Measurements from ENCODE around the gene STX1B.
"Not testable (repeated sequence)": the region's sequence is repeated elsewhere in the genome, so short reads cannot be mapped to it uniquely, and the experiment has no call there.

Gene STX1B

GRCh38 chr16:31010585-31011325, at the start of gene STX1B:
Gene STX1B (minus strand): TSS chr16:31010638. CDS start chr16:31010396, 242 bp downstream.
- no peak for DNase-seq

- DNase-seq: no peak
Observed at GRCh38 chr16:31055613-31056012, 45.2 kb upstream of the STX1B start.

GRCh38 chr16:31052114-31052513, 41.7 kb upstream of the STX1B start:
- peak; percentile 95 for DNase-seq

GRCh38 chr16:31050280-31051030, 40.0 kb upstream of the STX1B start:
- DNase-seq: no peak

GRCh38 chr16:31043898-31044481, 33.6 kb upstream of the STX1B start:
- no peak for DNase-seq

- DNase-seq: no peak
Observed at GRCh38 chr16:31043352-31043751, 32.9 kb upstream of the STX1B start.

GRCh38 chr16:31042866-31043265, 32.4 kb upstream of the STX1B start:
- no peak for DNase-seq

GRCh38 chr16:31038993-31039392, 28.6 kb upstream of the STX1B start:
- DNase-seq: no peak

GRCh38 chr16:31036691-31037090, 26.3 kb upstream of the STX1B start:
- no peak for DNase-seq

GRCh38 chr16:31033709-31034492, 23.5 kb upstream of the STX1B start:
- DNase-seq: peak; percentile 71

GRCh38 chr16:31032736-31033708, 22.6 kb upstream of the STX1B start, which contains the start of gene STX4:
Gene STX4 (plus strand): TSS chr16:31033558. CDS start chr16:31033806, 248 bp downstream.
- DNase-seq: peak; percentile 95

- no peak for DNase-seq
Observed at GRCh38 chr16:31031276-31031675, 20.8 kb upstream of the STX1B start.

GRCh38 chr16:31029272-31029671, 18.8 kb upstream of the STX1B start:
- DNase-seq: no peak

- no peak for DNase-seq
Observed at GRCh38 chr16:31025339-31025738, 14.9 kb upstream of the STX1B start.

GRCh38 chr16:31023627-31024226, 13.3 kb upstream of the STX1B start:
- no peak for DNase-seq

- no peak for DNase-seq
Observed at GRCh38 chr16:31023252-31023602, 12.8 kb upstream of the STX1B start.

GRCh38 chr16:31022544-31023251, 12.3 kb upstream of the STX1B start:
- DNase-seq: no peak

GRCh38 chr16:31020536-31020935, 10.1 kb upstream of the STX1B start:
- DNase-seq: no peak

- not testable (repeated sequence) for DNase-seq
Observed at GRCh38 chr16:31017756-31018155, 7.3 kb upstream of the STX1B start.

GRCh38 chr16:31016018-31016417, 5.6 kb upstream of the STX1B start:
- no peak for DNase-seq

GRCh38 chr16:31013292-31013691, 2.9 kb upstream of the STX1B start:
- DNase-seq: not testable (repeated sequence)
